GM18870 (cell line): Measurements from ENCODE around the gene PDE4DIP.
"Not testable (repeated sequence)": the region's sequence is repeated elsewhere in the genome, so short reads cannot be mapped to it uniquely, and the experiment has no call there.

Experiments used
- ATAC-seq: cut with Tn5 transposase; IDR thresholded peaks from one replicate; pipeline ENCODE4 v1.9.1; 2021; ENCODE audit warnings: moderate library complexity; ENCODE audit not compliant: unreplicated experiment

PDE4DIP gene

DNA sequence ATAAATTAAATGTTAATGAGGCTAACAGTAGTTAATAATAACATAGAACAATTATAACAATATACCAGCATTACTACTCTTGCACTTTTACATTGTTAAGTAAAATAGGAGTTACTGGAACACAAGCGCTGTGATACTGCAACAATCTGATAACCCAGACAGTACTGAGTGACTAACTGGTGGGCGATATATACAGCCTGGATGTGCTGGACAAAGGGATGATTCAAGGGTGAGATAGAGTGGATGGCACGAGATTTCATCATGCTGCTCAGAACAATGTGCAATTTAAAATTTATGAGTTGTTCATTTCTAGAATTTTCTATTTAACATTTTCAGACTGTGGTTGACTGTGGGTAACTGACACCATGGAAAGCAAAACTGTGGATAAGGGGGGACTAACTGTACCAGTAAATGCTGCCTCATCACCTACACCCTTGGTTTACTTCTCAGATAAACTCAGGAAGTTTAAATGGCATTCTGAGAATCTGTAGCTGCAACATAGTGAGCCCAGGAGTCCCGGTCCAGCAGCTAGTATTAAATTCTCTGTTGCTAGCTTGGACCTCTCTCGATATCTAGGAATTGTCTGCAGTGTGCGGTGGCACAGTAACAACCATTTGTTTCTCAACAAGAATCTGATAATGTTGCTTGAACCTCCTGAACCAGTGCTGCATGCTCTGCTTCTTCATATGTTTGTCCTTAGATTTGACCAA, 24.9 kb downstream of the PDE4DIP start:
- ATAC-seq, result not testable (repeated sequence)

DNA sequence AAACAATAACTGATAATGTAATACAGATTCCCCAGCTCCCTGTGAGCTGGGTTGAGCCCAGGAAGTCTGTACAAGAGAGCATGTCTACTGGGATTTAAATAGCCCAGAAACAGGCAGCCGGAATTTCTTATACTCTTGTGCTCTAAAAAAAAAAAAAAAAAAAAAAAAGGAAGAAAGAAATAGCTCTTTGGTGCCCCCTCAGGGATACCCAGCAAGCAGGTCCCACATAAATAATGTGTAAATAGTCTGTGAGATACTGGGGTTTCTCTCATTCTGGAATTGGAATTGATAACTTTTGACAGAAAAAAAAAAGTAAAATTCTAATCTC, 25.4 kb downstream of the PDE4DIP start:
- not testable (repeated sequence) for ATAC-seq

DNA sequence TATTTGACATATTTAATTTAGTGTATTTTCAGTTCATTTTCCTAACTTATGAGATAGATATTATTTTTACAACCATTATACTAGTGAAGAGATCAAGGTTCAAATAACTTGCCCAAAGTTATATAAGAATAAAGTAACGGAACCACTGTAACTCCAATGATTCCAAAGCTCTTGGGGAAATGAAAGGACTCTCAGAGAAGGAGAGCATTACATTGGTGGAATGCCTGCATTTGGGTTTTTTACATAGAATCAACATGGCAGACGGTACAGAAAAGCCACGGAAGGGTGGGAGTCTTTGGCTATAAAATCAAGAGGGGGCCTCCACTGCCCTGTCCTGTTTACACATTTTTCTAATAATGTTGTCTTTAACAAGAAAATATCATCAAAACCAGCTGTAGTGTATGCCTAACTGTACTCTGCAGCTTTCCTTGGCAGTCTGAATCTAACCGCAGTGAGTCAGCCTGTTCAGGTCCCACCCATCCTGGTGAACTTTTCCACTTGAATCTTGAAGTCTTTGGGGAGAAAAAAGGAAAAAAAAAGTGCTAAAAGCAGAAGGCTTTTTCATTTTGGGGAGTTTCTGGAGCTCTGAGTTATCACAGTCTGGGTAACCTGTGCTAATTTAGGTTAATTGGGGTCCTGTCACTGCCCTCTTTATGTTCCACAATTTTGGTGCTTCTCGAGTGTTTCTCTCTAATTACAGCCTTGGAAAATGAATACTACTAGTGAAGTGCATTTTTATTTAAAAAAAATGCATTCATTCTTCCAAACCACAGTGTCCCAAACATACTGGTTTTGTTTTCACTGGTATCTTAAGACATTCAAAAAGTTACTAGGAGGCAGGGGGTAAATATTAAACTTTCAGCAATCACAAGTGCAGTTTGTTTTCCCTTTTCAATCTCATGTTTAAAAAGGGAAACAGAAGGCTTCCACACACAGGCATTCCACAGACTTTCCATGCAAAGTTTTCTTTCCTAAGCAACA, 30.5 kb downstream of the PDE4DIP start:
- ATAC-seq, result not testable (repeated sequence)

DNA sequence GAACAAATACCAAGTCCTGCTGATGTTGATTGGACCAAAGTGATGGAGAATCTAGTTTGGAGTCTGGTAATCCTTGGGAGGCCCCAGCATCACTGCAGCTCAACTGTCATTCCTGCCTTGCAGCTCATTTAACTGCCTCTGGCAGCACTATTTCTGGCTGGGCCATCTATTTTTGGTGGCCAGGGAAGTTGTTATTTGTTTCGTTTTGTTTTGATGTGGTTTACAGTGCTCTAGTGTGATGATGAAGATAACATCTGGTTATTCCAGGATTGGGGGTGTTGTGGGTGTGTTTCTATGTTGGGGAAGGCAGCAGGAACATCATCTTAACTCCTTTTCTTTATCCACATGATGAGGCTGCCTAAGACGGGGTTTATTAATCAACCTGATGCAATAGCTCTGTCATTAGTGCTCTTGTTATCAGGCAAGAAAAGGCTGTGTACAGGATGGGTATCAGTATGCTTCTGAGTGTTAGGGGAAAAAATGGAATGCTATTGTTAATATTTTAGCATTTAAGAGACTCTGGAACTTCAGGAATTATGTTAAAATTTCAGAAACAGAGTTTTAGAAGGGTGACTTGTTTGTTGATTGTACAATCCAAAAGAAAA, 35.7 kb downstream of the PDE4DIP start:
- not testable (repeated sequence) for ATAC-seq

DNA sequence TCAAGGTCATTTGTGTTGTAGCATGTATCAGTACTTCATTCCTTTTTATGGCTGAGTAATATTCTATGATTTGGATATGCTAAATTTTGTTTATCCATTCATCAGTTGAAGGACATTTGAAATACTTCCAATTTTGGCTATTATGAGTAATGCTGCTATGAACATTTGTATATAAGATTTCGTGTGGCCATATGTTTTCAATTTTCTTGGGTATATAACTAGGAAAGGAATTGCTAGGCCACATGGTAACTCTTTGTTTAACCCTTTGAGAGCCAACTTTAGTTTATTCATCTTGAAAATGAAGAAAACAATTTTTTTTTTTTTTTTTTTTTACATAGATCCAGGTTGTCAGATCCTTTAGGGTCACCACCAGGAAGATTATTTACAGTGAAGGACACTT, 37.0 kb downstream of the PDE4DIP start:
- not testable (repeated sequence) for ATAC-seq

DNA sequence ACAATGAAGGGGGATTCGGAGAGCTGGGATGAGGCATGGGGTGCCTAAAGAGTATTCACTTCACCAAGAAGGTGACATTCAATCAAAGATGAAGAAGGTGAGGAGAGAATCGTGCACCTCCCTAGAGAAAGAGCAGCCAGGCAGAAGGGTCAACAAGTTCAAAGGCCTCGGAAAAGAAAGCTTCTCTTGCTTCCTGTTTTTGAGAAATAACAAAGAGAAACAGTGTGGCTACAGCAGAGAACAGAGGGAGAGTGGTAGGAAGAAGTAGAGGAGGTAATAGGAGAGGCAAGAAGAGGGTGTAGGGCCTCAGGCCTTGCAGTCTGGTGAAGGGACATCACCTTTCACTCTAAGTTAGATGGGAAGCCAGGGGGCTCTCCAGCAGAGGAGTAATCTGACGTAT, 41.0 kb downstream of the PDE4DIP start:
- ATAC-seq, result not testable (repeated sequence)

DNA sequence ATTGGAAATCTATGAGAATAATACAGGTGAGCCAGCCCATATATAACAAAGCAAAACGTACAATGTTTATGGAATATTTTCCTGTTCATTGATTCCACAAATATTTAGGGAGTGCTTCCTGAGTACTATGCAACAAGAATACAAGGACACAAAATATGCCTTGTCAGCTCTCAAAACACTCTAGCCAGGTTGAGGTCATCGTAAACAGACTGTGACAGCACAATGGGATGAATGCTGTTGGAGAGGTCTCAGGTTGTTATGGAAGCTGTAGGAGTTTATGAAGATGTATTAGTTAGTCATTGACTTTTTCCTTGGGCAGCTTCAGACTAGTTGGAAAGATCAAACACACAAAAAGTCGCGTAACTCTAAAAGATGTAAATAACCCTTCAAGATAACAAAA, 42.1 kb downstream of the PDE4DIP start:
- ATAC-seq, result not testable (repeated sequence)

DNA sequence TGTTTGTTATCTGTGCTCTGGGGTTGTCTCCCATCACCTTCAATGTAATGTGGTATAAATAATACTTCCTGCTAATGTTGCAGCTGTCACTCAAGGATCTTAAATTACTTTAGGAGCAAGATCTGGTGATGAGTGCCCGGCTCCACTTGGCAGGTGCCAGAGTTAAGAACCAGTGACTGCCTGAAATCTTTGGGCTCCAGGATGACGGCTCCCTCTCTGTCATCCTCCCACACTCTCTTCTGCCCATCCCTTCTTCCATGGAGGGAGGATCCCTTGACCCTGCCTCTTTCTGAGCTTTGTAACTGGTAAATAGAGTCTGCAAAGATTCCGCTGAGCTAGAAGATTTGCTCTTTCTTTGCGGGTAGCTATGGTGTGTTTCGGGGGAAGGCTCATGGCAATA, 44.4 kb downstream of the PDE4DIP start:
- not testable (repeated sequence) for ATAC-seq

DNA sequence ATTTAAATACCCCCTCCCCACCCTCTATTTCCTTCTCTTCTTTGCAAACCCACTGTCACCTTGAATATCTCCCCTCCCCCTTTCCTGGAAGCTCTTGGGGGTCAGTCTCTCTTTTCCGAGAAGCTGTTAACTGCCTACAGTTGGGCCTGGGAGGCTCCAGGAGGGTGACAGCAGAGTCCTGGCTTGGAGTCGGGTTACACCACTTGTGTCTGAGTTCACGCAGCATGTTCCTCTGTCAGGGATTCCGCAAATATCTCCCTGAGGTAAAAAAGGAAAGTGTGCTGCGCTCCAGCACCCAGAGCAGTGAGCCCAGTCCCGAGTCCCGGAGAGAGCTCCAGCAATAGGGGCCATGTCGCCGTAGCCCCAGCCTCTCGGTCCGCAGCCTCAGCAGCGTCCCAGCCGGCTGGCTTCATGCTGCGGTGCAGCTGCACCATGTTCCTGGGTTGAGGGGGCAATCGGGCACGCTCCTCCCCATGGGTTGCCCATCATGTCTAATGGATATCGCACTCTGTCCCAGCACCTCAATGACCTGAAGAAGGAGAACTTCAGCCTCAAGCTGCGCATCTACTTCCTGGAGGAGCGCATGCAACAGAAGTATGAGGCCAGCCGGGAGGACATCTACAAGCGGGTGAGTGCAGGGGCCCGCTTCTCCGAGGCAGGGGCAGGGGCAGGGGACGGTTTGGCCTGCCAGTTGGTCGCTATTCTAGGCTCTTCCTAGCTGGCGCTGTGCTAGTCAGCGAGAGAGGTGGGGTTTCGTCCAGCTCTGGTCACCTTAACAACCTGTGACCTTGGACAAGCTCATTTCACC, 45.2 kb downstream of the PDE4DIP start:
- ATAC-seq, result not testable (repeated sequence)

DNA sequence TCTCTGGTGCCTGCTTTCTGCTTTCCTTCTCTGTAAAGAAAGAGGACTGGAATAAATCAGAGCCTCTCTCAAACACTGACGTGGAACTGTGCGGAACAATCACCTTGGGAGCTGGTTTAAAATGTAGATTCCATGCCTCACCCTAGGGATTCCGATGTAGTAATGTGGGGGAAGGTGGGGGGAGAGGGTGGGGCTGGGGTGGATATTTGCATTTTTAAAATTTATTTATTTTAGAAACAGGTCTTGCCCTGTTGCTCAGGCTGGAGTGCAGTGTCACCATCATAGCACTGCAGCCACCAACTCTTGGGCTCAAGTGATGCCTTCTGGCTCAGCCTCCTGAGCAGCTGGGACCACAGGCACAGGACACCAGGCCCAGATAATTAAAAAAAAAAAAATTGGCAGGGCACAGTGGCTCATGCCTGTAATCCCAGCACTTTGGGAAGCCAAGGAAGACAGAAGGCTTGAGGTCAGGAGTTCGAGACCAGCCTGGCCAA, 45.9 kb downstream of the PDE4DIP start:
- not testable (repeated sequence) for ATAC-seq

DNA sequence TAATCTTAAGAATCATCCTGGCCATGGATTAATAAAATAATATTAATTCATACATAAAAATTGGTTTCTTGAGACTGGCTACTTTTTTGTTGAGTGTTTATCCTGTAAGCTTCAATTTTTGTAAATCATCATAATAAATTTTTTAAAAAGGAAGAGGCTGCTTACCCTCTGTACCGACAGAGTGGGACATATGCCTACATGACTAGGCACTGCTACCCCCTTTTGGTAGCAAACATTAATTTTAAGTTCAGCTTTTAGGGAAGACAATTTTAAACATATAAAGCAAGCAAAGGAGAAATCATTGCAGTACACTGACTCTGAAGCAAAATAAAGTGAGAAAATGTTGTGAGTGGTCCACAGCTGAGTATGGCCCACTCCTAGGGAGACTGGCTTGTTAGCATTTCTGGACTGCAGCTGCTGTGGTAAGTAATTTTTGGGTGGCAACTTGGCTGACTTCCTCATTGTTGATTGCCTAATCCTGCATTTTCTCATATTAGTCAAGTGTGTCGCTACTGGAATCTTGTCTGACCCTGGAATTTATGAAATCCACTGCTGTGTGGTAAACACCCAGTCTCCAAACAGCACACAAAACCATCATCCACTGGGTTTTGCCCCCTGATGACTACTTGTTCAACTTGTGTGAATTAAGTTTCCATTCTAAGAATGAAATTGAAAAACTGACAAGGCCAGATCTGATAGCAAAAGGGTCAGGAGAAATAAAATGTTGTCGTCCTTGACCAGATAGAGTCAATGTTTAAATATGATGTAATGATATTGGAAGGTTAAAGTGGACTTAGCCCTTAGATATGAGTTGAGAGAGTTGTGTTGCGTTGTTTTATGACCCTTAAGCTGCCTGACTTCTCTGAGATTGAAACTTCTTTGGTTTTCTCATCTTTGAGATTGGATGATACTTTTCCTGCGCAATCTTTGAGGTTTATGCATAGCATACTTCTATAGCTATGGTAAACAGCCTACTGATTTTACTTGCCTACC, 50.4 kb downstream of the PDE4DIP start:
- ATAC-seq, result not testable (repeated sequence)

DNA sequence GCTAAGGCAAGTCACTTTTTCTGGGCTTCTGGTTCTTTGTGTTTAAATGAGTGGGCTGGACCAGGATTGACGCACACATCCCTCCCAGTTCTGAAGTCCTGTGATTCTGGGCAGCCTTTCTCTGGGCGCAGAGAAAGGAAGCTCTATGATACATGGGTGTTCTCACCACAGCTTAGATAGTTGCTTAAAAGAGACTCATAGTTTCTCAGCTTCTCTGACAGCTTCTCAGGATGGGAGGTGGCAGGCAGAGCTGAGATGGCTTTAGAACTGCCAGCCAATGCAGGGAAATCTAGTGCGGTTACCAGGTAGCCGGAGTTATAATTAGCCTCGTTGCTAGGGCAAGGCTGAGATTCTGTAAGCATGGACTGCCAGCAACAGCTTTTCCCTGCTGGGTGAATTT, 55.8 kb downstream of the PDE4DIP start:
- ATAC-seq, result not testable (repeated sequence)

DNA sequence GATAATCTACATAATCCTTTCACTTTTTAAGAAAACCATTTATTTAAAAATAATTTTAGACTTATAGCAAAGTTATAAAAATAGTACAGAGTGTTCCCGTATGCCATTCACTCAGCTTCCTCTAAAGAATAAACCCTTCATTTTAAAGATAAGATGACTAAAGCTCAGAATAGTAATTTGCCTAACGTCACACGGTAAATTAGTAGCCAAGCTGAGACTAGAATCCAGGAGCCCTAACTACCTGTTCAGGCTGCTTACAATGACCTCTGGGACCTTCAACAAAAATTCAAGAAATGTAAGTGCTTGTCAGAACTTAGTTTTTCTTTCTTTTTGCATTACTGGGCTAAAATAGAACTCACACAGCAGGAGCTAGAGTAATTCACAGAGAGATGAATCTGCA, 56.5 kb downstream of the PDE4DIP start:
- ATAC-seq, result not testable (repeated sequence)

DNA sequence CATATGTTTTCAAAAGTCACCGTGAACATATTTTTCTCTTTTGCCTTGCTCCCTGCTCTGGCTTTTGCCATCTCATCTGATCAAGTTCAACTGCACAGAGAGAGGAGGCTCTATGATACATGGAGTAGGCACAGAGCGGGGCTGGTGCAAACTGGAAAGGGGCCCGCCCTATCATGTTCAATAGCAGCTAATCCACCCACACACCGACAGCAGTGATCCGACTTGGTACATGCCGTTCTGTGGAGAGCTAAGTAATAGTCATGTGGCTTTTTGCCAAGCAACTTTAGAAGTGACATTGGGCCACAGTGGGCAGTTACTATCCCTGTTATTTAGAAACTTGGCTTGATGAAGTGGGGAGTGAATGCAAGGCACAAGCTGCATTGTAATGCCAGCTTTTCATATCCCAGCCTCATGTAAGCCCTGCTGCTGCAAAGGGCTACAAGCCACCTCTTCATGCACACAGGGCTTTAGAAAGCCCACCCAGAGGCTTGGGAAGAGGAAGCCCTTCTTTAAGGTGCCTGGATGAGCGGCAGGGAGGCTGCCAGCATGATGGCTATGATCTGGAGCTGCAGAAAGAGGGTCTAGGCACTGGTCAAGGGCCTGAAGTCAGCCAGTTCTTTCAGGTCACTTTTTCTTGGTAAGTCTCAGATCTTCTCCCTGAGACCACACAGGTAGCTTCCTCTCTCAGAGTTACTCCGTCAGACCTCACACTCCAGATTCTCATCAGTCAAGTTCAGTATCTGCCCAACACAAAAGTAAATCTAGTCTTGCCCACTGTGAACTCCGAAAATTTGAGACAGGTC, 57.1 kb downstream of the PDE4DIP start:
- not testable (repeated sequence) for ATAC-seq

DNA sequence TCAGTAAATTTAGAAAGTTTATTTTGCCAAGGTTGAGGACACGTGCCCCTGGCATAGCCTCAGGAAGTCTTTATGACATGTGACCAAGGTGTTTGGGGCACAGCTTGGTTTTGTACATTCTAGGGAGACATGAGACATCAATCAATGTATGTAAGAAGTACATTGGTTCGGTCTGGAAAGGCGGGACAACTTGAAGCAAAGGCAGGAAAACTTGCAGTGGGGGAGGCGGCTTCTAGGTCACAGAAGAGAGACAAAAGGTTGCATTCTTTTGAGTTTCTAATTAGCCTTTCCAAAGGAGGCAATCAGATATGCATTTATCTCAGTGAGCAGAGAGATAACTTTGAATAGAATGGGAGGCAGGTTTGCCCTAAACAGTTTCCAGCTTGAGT, 57.7 kb downstream of the PDE4DIP start:
- ATAC-seq, result not testable (repeated sequence)

DNA sequence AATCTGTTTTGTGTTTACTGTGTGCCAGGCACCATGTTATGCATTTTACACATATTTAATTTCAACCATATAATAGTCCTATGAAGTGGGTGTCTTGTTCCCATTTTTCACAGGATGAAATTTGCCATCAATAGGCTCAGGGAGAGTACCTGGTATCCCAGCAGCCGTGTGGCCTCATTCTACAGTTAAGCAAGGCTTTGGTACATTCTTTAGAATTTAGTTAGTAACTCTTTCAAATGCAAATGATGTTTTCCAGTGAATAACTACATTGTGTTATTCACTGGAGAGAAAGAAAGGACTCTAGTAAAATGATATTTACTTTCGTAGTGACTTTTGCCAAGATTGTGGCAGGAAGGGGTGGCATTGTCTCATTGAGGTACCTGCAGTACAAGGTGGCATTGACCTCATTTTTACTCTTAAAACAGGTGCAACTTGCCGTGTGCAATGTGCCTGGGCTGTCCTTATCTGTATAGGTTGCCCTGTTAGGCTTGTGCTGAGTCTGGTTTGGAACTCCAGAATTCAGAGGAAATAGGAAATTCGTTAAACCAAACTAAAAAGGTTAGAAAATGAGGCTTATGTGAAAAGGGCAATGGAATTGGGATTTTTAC, 65.1 kb downstream of the PDE4DIP start:
- not testable (repeated sequence) for ATAC-seq

DNA sequence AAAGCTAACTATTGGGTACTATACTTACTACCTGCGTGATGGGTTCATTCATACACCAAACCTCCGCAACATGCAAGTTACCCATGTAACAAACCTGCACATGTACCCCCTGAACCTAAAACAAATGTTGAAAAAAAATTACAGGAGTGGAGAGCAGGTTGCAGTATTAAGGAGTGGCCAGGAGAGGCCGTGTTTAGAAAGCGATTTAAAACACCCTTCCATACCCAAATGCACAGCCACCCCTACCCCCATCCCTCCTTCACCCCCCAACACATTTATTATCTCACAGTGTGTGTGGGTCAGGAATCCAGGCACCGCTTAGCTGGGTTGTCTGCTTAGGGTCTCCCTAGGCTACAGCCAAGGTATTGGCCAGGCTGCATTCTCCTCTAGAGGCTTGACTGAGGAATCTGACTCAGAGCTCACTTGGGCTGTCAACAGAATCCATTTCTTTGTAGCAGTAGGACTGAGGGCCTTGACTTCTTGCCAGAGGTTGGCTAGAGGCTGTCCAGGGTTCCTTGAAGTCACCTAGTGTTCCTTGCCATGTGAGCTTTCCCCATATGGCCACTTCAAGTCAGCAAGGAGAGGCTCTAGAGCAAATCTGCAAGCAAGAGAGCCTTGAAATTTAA, 67.2 kb downstream of the PDE4DIP start:
- ATAC-seq, result not testable (repeated sequence)

DNA sequence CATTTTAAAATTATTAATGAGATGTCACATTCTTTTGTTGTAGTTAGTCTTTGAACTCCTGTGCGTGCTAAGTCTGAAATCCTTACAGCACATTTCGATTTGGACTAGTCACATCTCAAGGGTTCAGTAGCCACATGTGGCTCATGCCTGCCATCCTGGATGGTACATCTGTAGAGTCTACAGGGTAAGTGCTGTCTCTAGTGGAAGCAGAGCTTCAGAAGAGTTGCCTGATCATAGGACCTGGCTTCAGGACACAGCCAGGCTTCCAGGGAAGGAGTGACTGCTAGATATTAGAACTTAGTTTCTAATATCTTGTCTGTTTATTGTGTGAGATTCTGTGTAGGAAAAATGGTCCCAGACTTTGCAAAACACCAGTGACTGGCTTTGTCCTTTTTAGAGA, 72.0 kb downstream of the PDE4DIP start:
- ATAC-seq, result not testable (repeated sequence)
